Suprapubic skin (tissue), 2 donors: ENCODE measurements around the gene TRAF3IP1.

Source experiments
- EP300 ChIP-seq: sonication (generic); formaldehyde crosslinking; IDR thresholded peaks from one replicate; pipeline ENCODE4 v1.6.1; 2017; ENCODE audit warnings: antibody characterized with exemption
- POLR2A ChIP-seq, 2 donors: fragments of 450-650 bp; IDR thresholded peaks; one replicate each; pipeline ENCODE4 v1.6.1; 2017; ENCODE audit warnings: antibody characterized with exemption in 2 of 2, mild to moderate bottlenecking in 2 of 2, moderate library complexity in 2 of 2

- TF ChIP-seq POLR2A (IDR thresholded peaks at IDR 0.05) (no peak), EP300 (no peak)
These were observed 41.5 kb upstream of the TRAF3IP1 start for GRCh38 chr2:238278626-238279323.
